CD4-positive, alpha-beta memory T cell (primary cell): ENCODE measurements around the gene ATAD5. TPM values are rescaled to one million over a fixed set of nuclear protein-coding genes. Genes with fewer than 3 reads are reported as not detected.

Source experiments
- CTCF ChIA-PET: fragments of 350-600 bp; sonication (Branson Sonifier 250); formaldehyde crosslinking; loops from one replicate; lab custom pipeline; 2021; ENCODE audit warnings: inconsistent platforms; ENCODE audit not compliant: partially characterized antibody; lab: Charles Lee
- POLR2A ChIA-PET: fragments of 350-600 bp; sonication (Branson Sonifier 250); formaldehyde crosslinking; loops from one replicate; lab custom pipeline; 2021; ENCODE audit not compliant: partially characterized antibody; lab: Charles Lee
- DNase-seq, 5 donors: peaks; one replicate each; pipeline versions ENCODE4 v3.0.0 to v3.0.0-alpha.2; 2020 to 2022; ENCODE audit warnings: mixed read lengths in 1 of 5
- H3K27ac ChIP-seq: one replicate; pipeline ENCODE4 v1.7.0; 2013; ENCODE audit warnings: low read depth, low read length
- H3K27me3 ChIP-seq: 2 replicates; pipeline ENCODE4 v1.7.0; 2013; ENCODE audit warnings: mild to moderate bottlenecking, low read length, moderate library complexity; ENCODE audit not compliant: insufficient read depth
- H3K36me3 ChIP-seq: 2 replicates; pipeline ENCODE4 v1.7.0; 2013; ENCODE audit warnings: mild to moderate bottlenecking, low read length, moderate library complexity; ENCODE audit not compliant: insufficient read depth
- H3K4me1 ChIP-seq: 2 replicates; pipeline ENCODE4 v1.7.0; 2013; ENCODE audit warnings: mild to moderate bottlenecking, low read length, moderate library complexity; ENCODE audit not compliant: insufficient read depth
- H3K4me3 ChIP-seq, 2 donors: one replicate each; pipeline ENCODE4 v1.7.0; 2013; ENCODE audit warnings: low read length in 2 of 2, mild to moderate bottlenecking in 1 of 2
- H3K9me3 ChIP-seq, 2 donors: one replicate each; pipeline ENCODE4 v1.7.0; 2013; ENCODE audit warnings: low read length in 2 of 2, control low read depth in 1 of 2; ENCODE audit not compliant: control insufficient read depth in 1 of 2
- H3K27ac Mint-ChIP-seq, 7 donors: one replicate each; pipeline ENCODE4 v1.8.0; 2020 to 2021; ENCODE audit warnings: mixed read lengths in 7 of 7, mild to moderate bottlenecking in 6 of 7, inconsistent platforms in 3 of 7, moderate library complexity in 3 of 7
- H3K27me3 Mint-ChIP-seq, 2 donors: one replicate each; pipeline ENCODE4 v1.8.0; 2020 to 2021; ENCODE audit warnings: mixed read lengths in 2 of 2
- H3K36me3 Mint-ChIP-seq, 2 donors: one replicate each; pipeline ENCODE4 v1.8.0; 2020 to 2021; ENCODE audit warnings: mixed read lengths in 2 of 2, inconsistent platforms in 1 of 2, mild to moderate bottlenecking in 1 of 2
- H3K4me1 Mint-ChIP-seq, 4 donors: one replicate each; pipeline ENCODE4 v1.8.0; 2020 to 2021; ENCODE audit warnings: mixed read lengths in 4 of 4, mild to moderate bottlenecking in 1 of 4
- H3K4me3 Mint-ChIP-seq, 8 donors: one replicate each; pipeline ENCODE4 v1.8.0; 2020 to 2021; ENCODE audit warnings: mixed read lengths in 8 of 8, mild to moderate bottlenecking in 7 of 8, moderate library complexity in 6 of 8, inconsistent platforms in 3 of 8
- H3K9me3 Mint-ChIP-seq, 8 donors: one replicate each; pipeline ENCODE4 v1.8.0; 2020 to 2021; ENCODE audit warnings: mixed read lengths in 8 of 8, mild to moderate bottlenecking in 5 of 8, inconsistent platforms in 3 of 8, moderate library complexity in 1 of 8
- intact Hi-C: fragments of 100-400 bp; cut with micrococcal nuclease; formaldehyde crosslinking; loops from one replicate; pipeline ENCODE4 v1.15.1; 2023
- polyA plus RNA-seq, 2 donors: library from polyadenylated mRNA; unstranded; fragments of 300-500 nt; fragmentation: Illumina TruSeq; gene quantifications; one replicate each; pipeline ENCODE4 v1.2.3, GENCODE V29; 2021
- total RNA-seq, 2 experiments: library from RNA; stranded (reverse); gene quantifications; one replicate each; pipeline ENCODE4 v1.2.3, GENCODE V29; 2021

ATAD5 gene
- total and polyA plus RNA-seq, 4 experiments from 2014 or later: 0.15 to 4.5 (median 3.2) TPM

- CTCF ChIA-PET: interaction anchor here (1.2 to 5.0 kb wide), 3 partner anchors 30 to 420 kb away, joined by 3 to 29 read pairs (median 3); partner anchors contain the start of gene CRLF3
- H3K4me1 Mint-ChIP-seq: peaks cover 4 to 14% (median 10%) of the 10 kb centered on the region in 4 donors
- H3K27me3 Mint-ChIP-seq: no peaks in the 10 kb centered on the region
- intact Hi-C loops: no loop called here
- no peak overlapping the region for H3K4me3 ChIP-seq
- H3K9me3 ChIP-seq: no peaks in the 10 kb centered on the region
- peak overlapping the region in 6 of 7 donors; percentile 9 to 74 (median 35) for H3K27ac Mint-ChIP-seq
- POLR2A ChIA-PET: no interaction called here
- no peak for DNase-seq
- H3K4me3 Mint-ChIP-seq: no peak overlapping the region
- H3K4me1 ChIP-seq: no peaks in the 10 kb centered on the region
- peaks cover 45 to 64% of the 10 kb centered on the region in 2 donors for H3K36me3 Mint-ChIP-seq
- H3K27ac ChIP-seq: no peak overlapping the region
- H3K9me3 Mint-ChIP-seq: peaks cover 0 to 2% (median 0%) of the 10 kb centered on the region in 8 donors
- H3K27me3 ChIP-seq: no peaks in the 10 kb centered on the region
- peaks cover 56% of the 10 kb centered on the region for H3K36me3 ChIP-seq
Measured at GRCh38 chr17:30796016-30796415, 35.8 kb upstream of the ATAD5 start.

DNA sequence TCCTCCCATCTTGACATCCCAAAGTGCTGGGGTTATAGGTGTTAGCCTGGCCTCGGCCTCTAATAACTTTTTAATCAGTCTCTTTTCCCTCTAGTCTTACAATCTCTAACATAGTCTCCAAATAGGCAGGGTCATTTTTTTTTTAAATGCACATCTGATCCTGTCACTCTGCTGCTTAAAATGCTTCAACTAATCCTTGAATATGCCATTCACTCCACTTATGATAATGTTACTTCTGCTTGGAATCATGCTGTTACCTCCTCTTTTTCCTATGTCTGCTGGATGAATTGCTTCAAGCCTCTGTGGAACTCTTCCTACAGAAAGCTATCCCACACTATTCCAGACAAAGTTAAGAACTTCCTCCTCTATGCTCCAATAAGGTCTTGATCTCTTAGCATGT, 30.1 kb upstream of the ATAD5 start:
- Histone ChIP-seq H3K4me3 (no peak overlapping the region), H3K27ac (no peak overlapping the region), H3K9me3 (no peaks in the 10 kb centered on the region), H3K36me3 (peaks cover 56% of the 10 kb centered on the region), H3K4me1 (peaks cover 23% of the 10 kb centered on the region), H3K27me3 (no peaks in the 10 kb centered on the region)
- POLR2A ChIA-PET: interaction anchor here (1.1 kb wide), 1 partner anchor 23 kb away, joined by 5 read pairs; the partner anchor contains the start of gene CRLF3
- intact Hi-C loops: no loop called here
- Mint-ChIP-seq H3K27ac (peak overlapping the region in 5 of 7 donors; percentile 29 to 76 (median 60)), H3K9me3 (peaks cover 0 to 3% (median 0%) of the 10 kb centered on the region in 8 donors), H3K4me3 (no peak overlapping the region), H3K4me1 (peaks cover 20 to 36% (median 26%) of the 10 kb centered on the region in 4 donors), H3K36me3 (peaks cover 45 to 58% of the 10 kb centered on the region in 2 donors), H3K27me3 (no peaks in the 10 kb centered on the region)
- DNase-seq: no peak
- CTCF ChIA-PET: no interaction called here

DNA sequence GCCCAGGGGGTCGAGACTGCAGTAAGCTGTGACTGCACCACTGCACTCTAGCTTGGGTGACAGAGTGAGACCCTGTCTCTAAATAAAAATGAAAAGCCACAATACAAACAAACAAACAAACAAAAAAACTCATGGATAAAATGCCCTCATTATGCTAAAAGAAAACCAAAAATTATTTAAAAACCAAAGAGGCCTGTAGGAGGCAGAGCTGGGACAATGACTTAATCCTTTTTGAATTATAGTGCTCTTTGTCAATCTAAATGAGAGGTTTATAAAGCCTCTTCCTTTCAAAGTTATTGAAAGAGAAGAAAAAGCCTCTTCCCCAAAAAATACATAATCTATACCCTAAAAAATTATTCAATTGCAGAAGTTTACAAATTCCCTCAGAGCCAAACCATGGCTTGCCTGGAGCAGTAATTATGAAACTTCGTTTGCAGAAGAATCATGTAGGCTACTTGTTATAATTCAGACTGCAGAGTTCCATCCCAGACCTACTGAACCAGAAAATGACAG, 25.8 kb upstream of the ATAD5 start:
- no peaks in the 10 kb centered on the region for H3K27me3 Mint-ChIP-seq
- peaks cover 0 to 2% (median 0%) of the 10 kb centered on the region in 8 donors for H3K9me3 Mint-ChIP-seq
- Histone ChIP-seq H3K27ac (no peak overlapping the region), H3K4me3 (no peak overlapping the region), H3K27me3 (no peaks in the 10 kb centered on the region), H3K9me3 (no peaks in the 10 kb centered on the region), H3K36me3 (peaks cover 36% of the 10 kb centered on the region), H3K4me1 (peaks cover 62% of the 10 kb centered on the region)
- H3K36me3 Mint-ChIP-seq: peaks cover 26 to 44% of the 10 kb centered on the region in 2 donors
- intact Hi-C loops: loop anchor here (5.0 kb wide), 1 partner anchor 74 kb away; no protein-coding TSS in a partner anchor
- peak overlapping the region in 6 of 8 donors; percentile 17 to 72 (median 32) for H3K4me3 Mint-ChIP-seq
- ChIA-PET POLR2A (interaction anchor here (11.2 kb wide), 1 partner anchor 16 kb away, joined by 317 read pairs; the partner anchor contains the start of gene CRLF3), CTCF (interaction anchor here (0.6 to 12.2 kb wide), 5 partner anchors 16 to 1352 kb away, joined by 3 to 271 read pairs (median 4); partner anchors contain the start of gene CRLF3)
- peaks cover 37 to 70% (median 53%) of the 10 kb centered on the region in 4 donors for H3K4me1 Mint-ChIP-seq
- peak in 1 of 5 donors; percentile 33 for DNase-seq
- H3K27ac Mint-ChIP-seq: peak overlapping the region; percentile 49 to 95 (median 86)

GRCh38 chr17:30807896-30808295, 23.9 kb upstream of the ATAD5 start:
- Mint-ChIP-seq H3K27ac (peak overlapping the region; percentile 78 to 95 (median 91)), H3K4me1 (peaks cover 41 to 76% (median 60%) of the 10 kb centered on the region in 4 donors), H3K27me3 (no peaks in the 10 kb centered on the region), H3K9me3 (peaks cover 0 to 2% (median 0%) of the 10 kb centered on the region in 8 donors), H3K36me3 (peaks cover 19 to 32% of the 10 kb centered on the region in 2 donors), H3K4me3 (peak overlapping the region; percentile 65 to 87 (median 78))
- Histone ChIP-seq H3K27me3 (no peaks in the 10 kb centered on the region), H3K27ac (no peak overlapping the region), H3K4me3 (no peak overlapping the region), H3K4me1 (peaks cover 77% of the 10 kb centered on the region), H3K9me3 (no peaks in the 10 kb centered on the region), H3K36me3 (peaks cover 17% of the 10 kb centered on the region)
- CTCF ChIA-PET: interaction anchor here (0.6 to 12.2 kb wide), 4 partner anchors 9 to 24 kb away, joined by 3 to 271 read pairs (median 4); partner anchors contain the start of genes ATAD5 and CRLF3
- no peak for DNase-seq
- intact Hi-C loops: loop anchor here (5.0 kb wide), 1 partner anchor 76 kb away; no protein-coding TSS in a partner anchor
- POLR2A ChIA-PET: interaction anchor here (1.3 to 11.2 kb wide), 2 partner anchors 14 to 17 kb away, joined by 5 to 317 read pairs; partner anchors contain the start of gene CRLF3

DNA sequence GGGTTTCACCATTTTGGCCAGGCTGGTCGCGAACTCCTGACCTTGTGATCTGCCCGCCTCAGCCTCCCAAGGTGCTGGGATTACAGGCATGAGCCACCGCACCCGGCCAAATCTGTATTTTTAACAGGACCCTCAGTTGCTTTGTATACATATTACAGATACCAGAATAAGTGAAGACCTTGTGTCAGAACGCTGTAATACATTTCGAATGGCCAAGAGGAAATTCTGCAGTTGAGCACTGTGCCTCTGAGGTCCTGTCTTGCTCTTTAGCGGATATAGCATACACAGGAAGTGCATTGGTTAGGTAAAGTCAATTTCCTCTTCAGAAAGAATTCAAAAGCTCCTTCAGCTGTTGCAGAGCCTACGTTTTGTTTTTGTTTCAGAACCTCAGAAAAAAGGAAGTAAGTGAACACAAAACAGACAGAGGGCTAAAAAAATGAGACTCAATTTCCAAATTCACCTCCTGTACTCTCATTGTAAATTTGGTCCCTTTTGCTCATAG, 22.9 kb upstream of the ATAD5 start:
- Histone ChIP-seq H3K27me3 (no peaks in the 10 kb centered on the region), H3K9me3 (no peaks in the 10 kb centered on the region), H3K4me3 (peak overlapping the region in 1 of 2 donors; percentile 34), H3K36me3 (peaks cover 8% of the 10 kb centered on the region), H3K4me1 (peaks cover 86% of the 10 kb centered on the region), H3K27ac (peak overlapping the region; percentile 52)
- DNase-seq: peak; percentile 67 to 82 (median 75)
- Mint-ChIP-seq H3K9me3 (peaks cover 0 to 2% (median 0%) of the 10 kb centered on the region in 8 donors), H3K36me3 (peaks cover 15 to 26% of the 10 kb centered on the region in 2 donors), H3K4me1 (peaks cover 48 to 79% (median 63%) of the 10 kb centered on the region in 4 donors), H3K27ac (peak overlapping the region; percentile 92 to 96 (median 95)), H3K4me3 (peak overlapping the region; percentile 82 to 92 (median 86)), H3K27me3 (no peaks in the 10 kb centered on the region)
- ChIA-PET CTCF (interaction anchor here (1.3 to 12.2 kb wide), 2 partner anchors 10 to 14 kb away, joined by 4 to 271 read pairs; partner anchors contain the start of gene CRLF3), POLR2A (interaction anchor here (0.9 to 11.2 kb wide), 5 partner anchors 8 to 679 kb away, joined by 3 to 317 read pairs (median 4); partner anchors contain the start of gene CRLF3)
- intact Hi-C loops: loop anchor here (1.0 to 5.0 kb wide), 2 partner anchors 15 to 77 kb away; partner anchors contain the start of gene CRLF3

DNA sequence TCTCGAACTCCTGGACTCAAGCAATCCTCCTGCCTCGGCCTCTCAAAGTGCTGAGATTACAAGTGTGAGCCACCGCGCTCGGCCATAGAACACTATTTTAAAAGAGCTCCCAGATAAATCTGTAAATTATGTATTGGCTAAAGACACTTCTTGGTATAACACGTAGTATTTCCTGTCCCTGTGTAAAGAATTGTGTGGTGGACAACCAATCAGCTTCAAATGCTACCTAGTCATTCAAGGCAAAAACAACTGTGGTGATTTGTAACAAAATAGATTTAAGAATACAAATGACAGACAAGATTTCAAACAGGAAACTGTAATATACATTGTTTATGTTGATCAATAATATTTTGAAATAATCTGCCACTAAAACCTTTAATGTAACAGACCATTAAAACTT, 21.9 kb upstream of the ATAD5 start:
- Mint-ChIP-seq H3K9me3 (peaks cover 0 to 2% (median 0%) of the 10 kb centered on the region in 8 donors), H3K27me3 (no peaks in the 10 kb centered on the region), H3K4me1 (peaks cover 44 to 72% (median 58%) of the 10 kb centered on the region in 4 donors), H3K27ac (peak overlapping the region; percentile 92 to 96 (median 95)), H3K4me3 (peak overlapping the region; percentile 82 to 92 (median 86)), H3K36me3 (peaks cover 10 to 20% of the 10 kb centered on the region in 2 donors)
- ChIA-PET CTCF (interaction anchor here (12.2 kb wide), 1 partner anchor 13 kb away, joined by 271 read pairs; the partner anchor contains the start of gene CRLF3), POLR2A (interaction anchor here (0.5 to 11.2 kb wide), 7 partner anchors 9 to 1255 kb away, joined by 3 to 317 read pairs (median 4); partner anchors contain the start of gene CRLF3)
- Histone ChIP-seq H3K4me3 (peak overlapping the region in 1 of 2 donors; percentile 34), H3K36me3 (no peaks in the 10 kb centered on the region), H3K4me1 (peaks cover 89% of the 10 kb centered on the region), H3K9me3 (no peaks in the 10 kb centered on the region), H3K27ac (peak overlapping the region; percentile 52), H3K27me3 (no peaks in the 10 kb centered on the region)
- intact Hi-C loops: loop anchor here (1.0 to 5.0 kb wide), 2 partner anchors 14 to 78 kb away; partner anchors contain the start of gene CRLF3
- no peak for DNase-seq
